NOMO-1 (cell line): Measurements from ENCODE around the gene HSPA1B.

Experiments
- DNase-seq, 2 experiments: peaks; one replicate each; lab custom pipeline; 2025; ENCODE audit not compliant: unreplicated experiment in 2 of 2; lab: John Stamatoyannopoulos, UW

The HSPA1B gene

DNA sequence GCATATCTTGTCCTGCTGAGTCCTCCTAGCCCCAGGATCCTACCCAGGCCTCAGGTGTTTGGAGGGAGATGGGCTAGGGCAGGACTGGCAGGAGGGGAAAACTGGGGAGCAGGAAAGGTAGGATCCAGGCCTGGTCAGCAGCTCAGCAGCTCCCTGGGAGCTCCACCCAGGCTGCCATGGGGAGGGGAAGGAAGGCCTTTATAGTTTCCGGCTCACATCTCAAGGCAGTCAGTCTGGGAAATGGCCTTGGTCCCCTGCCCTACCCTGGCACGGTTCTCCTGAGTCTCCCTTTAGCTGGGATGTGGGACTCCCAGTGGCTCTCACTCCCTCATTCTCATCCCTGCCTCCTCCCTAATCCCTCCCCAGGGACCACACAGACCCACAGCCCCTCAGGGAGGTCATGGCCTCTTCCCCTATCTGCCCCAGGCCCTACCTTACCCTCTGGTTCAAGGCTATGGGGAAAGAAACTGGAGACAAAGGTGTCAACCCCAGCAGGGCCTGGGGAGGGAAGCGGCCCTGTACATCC lies 49.6 kb downstream of the HSPA1B start:
- DNase-seq: no peak

DNA sequence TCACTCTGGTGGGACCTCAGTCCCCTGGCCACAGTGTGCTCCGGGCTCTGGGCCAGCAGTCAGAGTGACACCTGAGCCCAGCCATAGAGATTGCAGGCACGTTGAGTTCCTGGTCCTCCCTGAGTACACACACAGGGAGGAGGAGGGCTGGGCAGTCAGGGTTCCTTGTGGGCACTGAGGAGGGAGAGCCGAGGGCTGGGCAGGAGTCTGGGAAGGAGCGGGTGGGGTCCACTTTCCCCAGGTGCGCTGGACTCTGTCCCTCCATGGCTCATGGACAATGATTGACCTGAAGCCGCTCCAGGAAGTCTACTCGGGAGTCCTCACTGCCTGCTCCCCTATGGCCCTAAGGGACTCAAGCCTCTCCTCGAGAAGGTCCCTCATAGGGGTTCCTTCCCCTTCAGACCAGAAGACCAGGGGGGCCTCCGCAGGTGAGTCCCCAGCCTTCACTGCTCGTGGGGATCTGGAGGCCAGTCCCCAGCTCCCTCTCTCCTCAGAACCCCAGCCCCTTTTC lies 50.2 kb downstream of the HSPA1B start:
- no peak for DNase-seq

DNA sequence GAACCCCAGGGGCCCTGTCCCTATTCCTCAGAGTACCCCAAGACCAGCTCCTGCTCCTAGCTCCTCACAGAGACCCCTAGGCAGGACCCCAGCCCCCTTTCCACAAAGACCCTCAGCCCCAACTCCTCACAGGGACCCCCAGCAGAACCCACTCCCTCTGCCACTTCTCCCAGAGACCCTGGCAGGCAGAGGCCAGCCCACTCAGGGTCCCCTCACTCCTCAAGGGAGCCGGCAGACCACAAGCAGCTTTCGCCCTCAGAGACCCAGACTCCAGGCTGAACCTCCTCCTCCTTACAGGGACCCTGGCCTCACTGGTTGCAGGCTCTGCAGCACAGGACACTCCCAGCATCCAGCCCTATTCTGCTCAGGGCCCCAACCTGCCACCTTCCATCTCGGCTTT lies 50.7 kb downstream of the HSPA1B start:
- DNase-seq: no peak

DNA sequence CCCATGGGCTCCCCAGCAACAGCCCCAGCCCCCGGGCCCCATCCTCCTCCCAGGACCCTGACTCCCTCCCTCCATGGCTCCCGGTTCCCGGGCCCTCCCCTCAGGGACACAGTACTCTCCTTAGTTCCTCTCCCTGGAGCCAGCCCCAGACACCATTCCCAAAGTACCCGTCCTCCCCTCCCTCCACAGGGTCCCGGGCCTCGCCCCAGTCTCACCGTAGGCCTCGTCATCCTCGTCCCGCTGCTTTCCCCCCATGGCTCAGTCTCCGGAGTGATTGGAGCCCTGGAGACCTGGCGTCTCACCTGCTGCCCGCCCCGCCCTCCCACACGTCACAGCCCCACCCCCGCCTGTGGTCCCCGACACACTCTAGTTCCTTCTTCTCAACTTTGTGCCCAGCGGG lies 51.2 kb downstream of the HSPA1B start, which contains the start of gene SLC44A4:
TSS of gene SLC44A4 (minus strand) at position 272 of the 400 bp plus-strand sequence. CDS start at position 255, 17 bp downstream.
- DNase-seq: no peak

DNA sequence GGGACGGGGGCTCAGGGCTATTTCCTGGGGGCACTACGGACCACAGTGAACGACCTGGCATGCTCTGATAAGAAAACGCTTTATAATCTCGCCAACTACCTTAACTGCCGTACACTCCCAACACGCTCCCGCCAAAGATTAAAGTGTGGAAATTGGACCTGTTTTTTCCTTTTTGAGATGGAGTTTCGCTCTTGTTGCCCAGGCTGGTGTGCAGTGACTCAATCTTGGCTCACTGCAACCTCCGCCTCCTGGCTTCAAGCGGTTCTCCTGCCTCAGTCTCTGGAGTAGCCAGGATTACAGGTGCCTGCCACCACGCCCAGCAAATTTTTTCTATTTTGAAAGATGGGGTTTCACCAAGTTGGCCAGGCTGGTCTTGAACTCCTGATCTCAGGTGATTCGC lies 51.6 kb downstream of the HSPA1B start:
- DNase-seq: no peak
